HEK293 (cell line): ENCODE results near the gene SLC9A9.

Experiments used
- CTCF ChIA-PET: fragments of 350-600 bp; formaldehyde crosslinking; extraction: SDS; loops from one replicate; lab custom pipeline; 2021; ENCODE audit warnings: antibody characterized with exemption; lab: Yijun Ruan, JAX
- POLR2A ChIA-PET: fragments of 300-600 bp; formaldehyde crosslinking; extraction: SDS; loops from one replicate; lab custom pipeline; 2020; ENCODE audit warnings: antibody characterized with exemption, inconsistent platforms; lab: Yijun Ruan, JAX
- H3K27ac ChIP-seq: fragments of 200-500 bp; sonication (Bioruptor generic); 2 replicates; pipeline ENCODE4 v1.5.1; 2014; ENCODE audit warnings: low read depth, low read length, control low read depth, inconsistent platforms; ENCODE audit errors: extremely low read depth
- H3K36me3 ChIP-seq, 2 experiments: fragments of 200-500 bp in 1 of 2; sonication (Bioruptor generic) in 1 of 2; 1 replicate in 1 of 2; 2 replicates in 1 of 2; pipeline ENCODE4 v1.5.1; 2014 to 2017; ENCODE audit warnings: inconsistent platforms in 2 of 2, low read length in 2 of 2; ENCODE audit not compliant: control insufficient read depth in 2 of 2, insufficient read depth in 1 of 2
- H3K4me1 ChIP-seq: fragments of 200-500 bp; sonication (Bioruptor generic); 2 replicates; pipeline ENCODE4 v1.5.1; 2014; ENCODE audit warnings: mild to moderate bottlenecking, low read length, inconsistent platforms; ENCODE audit not compliant: control insufficient read depth, insufficient read depth
- H3K4me3 ChIP-seq: 2 replicates; pipeline ENCODE4 v1.5.1; 2011; ENCODE audit warnings: low read depth, mild to moderate bottlenecking, control low read depth, low read length, moderate library complexity
- H3K9me3 ChIP-seq: fragments of 200-500 bp; sonication (Bioruptor generic); 2 replicates; pipeline ENCODE4 v1.5.1; 2014; ENCODE audit warnings: low read depth, low read length, inconsistent platforms; ENCODE audit not compliant: control insufficient read depth, insufficient read depth
- KLF1 ChIP-seq: fragments of 450-650 bp; formaldehyde crosslinking; IDR thresholded peaks from 2 replicates; pipeline ENCODE4 v1.5.1; 2016; ENCODE audit warnings: missing biosample characterization, missing genetic modification characterization
- KLF16 ChIP-seq: fragments of 450-650 bp; formaldehyde crosslinking; IDR thresholded peaks from 2 replicates; pipeline ENCODE4 v1.5.1; 2017; ENCODE audit warnings: missing biosample characterization, missing genetic modification characterization
- PRDM6 ChIP-seq: fragments of 450-650 bp; formaldehyde crosslinking; IDR thresholded peaks from 2 replicates; pipeline ENCODE4 v1.5.1; 2017; ENCODE audit warnings: missing biosample characterization, missing genetic modification characterization
- REPIN1 ChIP-seq: fragments of 450-650 bp; formaldehyde crosslinking; IDR thresholded peaks from 2 replicates; pipeline ENCODE4 v1.5.1; 2017; ENCODE audit warnings: missing biosample characterization, missing genetic modification characterization, low read depth
- REST ChIP-seq: fragments of 450-650 bp; formaldehyde crosslinking; IDR thresholded peaks from 2 replicates; pipeline ENCODE4 v1.5.1; 2016; ENCODE audit warnings: missing biosample characterization, missing genetic modification characterization
- SP3 ChIP-seq: fragments of 450-650 bp; formaldehyde crosslinking; IDR thresholded peaks from 2 replicates; pipeline ENCODE4 v1.5.1; 2016; ENCODE audit warnings: missing biosample characterization, missing genetic modification characterization
- TCF7L2 ChIP-seq: IDR thresholded peaks from 2 replicates; pipeline ENCODE4 v1.6.1; 2011; ENCODE audit warnings: low read depth, mild to moderate bottlenecking, inconsistent platforms, low read length, moderate library complexity, borderline replicate concordance
- TRIM28 ChIP-seq: IDR thresholded peaks from 2 replicates; pipeline ENCODE4 v1.6.1; 2011; ENCODE audit warnings: low read length, control low read depth, borderline replicate concordance
- ZFP69B ChIP-seq: fragments of 450-650 bp; formaldehyde crosslinking; IDR thresholded peaks from 2 replicates; pipeline ENCODE4 v1.5.1; 2016; ENCODE audit warnings: missing biosample characterization, missing genetic modification characterization
- ZNF140 ChIP-seq: fragments of 450-650 bp; formaldehyde crosslinking; IDR thresholded peaks from 2 replicates; pipeline ENCODE4 v1.5.1; 2016; ENCODE audit warnings: missing biosample characterization, missing genetic modification characterization
- ZNF366 ChIP-seq: fragments of 450-650 bp; formaldehyde crosslinking; conservative IDR thresholded peaks from 2 replicates; pipeline ENCODE4 v1.5.1; 2016; ENCODE audit warnings: missing biosample characterization, missing genetic modification characterization
- ZNF433 ChIP-seq: fragments of 450-650 bp; formaldehyde crosslinking; IDR thresholded peaks from 2 replicates; pipeline ENCODE4 v1.5.1; 2016; ENCODE audit warnings: missing biosample characterization, missing genetic modification characterization, low read depth
- ZNF473 ChIP-seq: fragments of 450-650 bp; formaldehyde crosslinking; IDR thresholded peaks from 2 replicates; pipeline ENCODE4 v1.5.1; 2017; ENCODE audit warnings: missing biosample characterization, missing genetic modification characterization
- ZNF529 ChIP-seq: fragments of 450-650 bp; formaldehyde crosslinking; IDR thresholded peaks from 2 replicates; pipeline ENCODE4 v1.5.1; 2017; ENCODE audit warnings: missing genetic modification characterization, missing biosample characterization; ENCODE audit not compliant: insufficient replicate concordance
- ZNF530 ChIP-seq: fragments of 450-650 bp; formaldehyde crosslinking; IDR thresholded peaks from 2 replicates; pipeline ENCODE4 v1.5.1; 2016; ENCODE audit warnings: low read depth, missing biosample characterization, missing genetic modification characterization
- ZNF548 ChIP-seq: fragments of 450-650 bp; formaldehyde crosslinking; IDR thresholded peaks from 2 replicates; pipeline ENCODE4 v1.5.1; 2016; ENCODE audit warnings: missing biosample characterization, missing genetic modification characterization
- ZNF558 ChIP-seq: fragments of 450-650 bp; formaldehyde crosslinking; IDR thresholded peaks from 2 replicates; pipeline ENCODE4 v1.5.1; 2016; ENCODE audit warnings: missing biosample characterization, missing genetic modification characterization
- ZNF596 ChIP-seq: fragments of 450-650 bp; IDR thresholded peaks from 2 replicates; pipeline ENCODE4 v1.5.0; 2018; ENCODE audit warnings: missing biosample characterization, mild to moderate bottlenecking, missing genetic modification characterization, moderate library complexity
- ZNF664 ChIP-seq: fragments of 450-650 bp; formaldehyde crosslinking; IDR thresholded peaks from 2 replicates; pipeline ENCODE4 v1.5.1; 2016; ENCODE audit warnings: missing biosample characterization, missing genetic modification characterization
- TF ChIP-seq, protein P1 (sequence below): fragments of 450-650 bp; formaldehyde crosslinking; conservative IDR thresholded peaks from 2 replicates; pipeline ENCODE4 v1.5.1; 2016; ENCODE audit warnings: low read depth, missing biosample characterization, missing genetic modification characterization
- TF ChIP-seq, protein P2 (sequence below): fragments of 450-650 bp; formaldehyde crosslinking; IDR thresholded peaks from 2 replicates; pipeline ENCODE4 v1.5.1; 2016; ENCODE audit warnings: missing biosample characterization, missing genetic modification characterization
- TF ChIP-seq, protein P3 (sequence below): fragments of 450-650 bp; formaldehyde crosslinking; IDR thresholded peaks from 2 replicates; pipeline ENCODE4 v1.5.1; 2016; ENCODE audit warnings: missing biosample characterization, missing genetic modification characterization

SLC9A9 gene

GRCh38 chr3:143750841-143751240, 97.4 kb downstream of the SLC9A9 start:
- ChIA-PET CTCF (no interaction called here), POLR2A (no interaction called here)
- no peak overlapping the region for H3K27ac ChIP-seq
- no peaks in the 10 kb centered on the region for H3K4me1 ChIP-seq
- H3K9me3 ChIP-seq = no peaks in the 10 kb centered on the region
- no peak for TF ChIP-seq ZNF548 (tag by site-specific recombination)
- H3K36me3 ChIP-seq = no peaks in the 10 kb centered on the region
- H3K4me3 ChIP-seq = no peak overlapping the region

- no peaks in the 10 kb centered on the region for H3K4me1 ChIP-seq
- TF ChIP-seq ZNF529 (no peak), ZNF473 (tag by site-specific recombination) (no peak), ZNF664 (tag by site-specific recombination) (no peak), TRIM28 (no peak), TCF7L2 (no peak), ZNF366 (tag by site-specific recombination) (no peak), ZNF558 (tag by site-specific recombination) (no peak), PRDM6 (no peak), ZNF530 (tag by site-specific recombination) (no peak), ZFP69B (tag by site-specific recombination) (no peak)
- TF ChIP-seq, protein P1, sequence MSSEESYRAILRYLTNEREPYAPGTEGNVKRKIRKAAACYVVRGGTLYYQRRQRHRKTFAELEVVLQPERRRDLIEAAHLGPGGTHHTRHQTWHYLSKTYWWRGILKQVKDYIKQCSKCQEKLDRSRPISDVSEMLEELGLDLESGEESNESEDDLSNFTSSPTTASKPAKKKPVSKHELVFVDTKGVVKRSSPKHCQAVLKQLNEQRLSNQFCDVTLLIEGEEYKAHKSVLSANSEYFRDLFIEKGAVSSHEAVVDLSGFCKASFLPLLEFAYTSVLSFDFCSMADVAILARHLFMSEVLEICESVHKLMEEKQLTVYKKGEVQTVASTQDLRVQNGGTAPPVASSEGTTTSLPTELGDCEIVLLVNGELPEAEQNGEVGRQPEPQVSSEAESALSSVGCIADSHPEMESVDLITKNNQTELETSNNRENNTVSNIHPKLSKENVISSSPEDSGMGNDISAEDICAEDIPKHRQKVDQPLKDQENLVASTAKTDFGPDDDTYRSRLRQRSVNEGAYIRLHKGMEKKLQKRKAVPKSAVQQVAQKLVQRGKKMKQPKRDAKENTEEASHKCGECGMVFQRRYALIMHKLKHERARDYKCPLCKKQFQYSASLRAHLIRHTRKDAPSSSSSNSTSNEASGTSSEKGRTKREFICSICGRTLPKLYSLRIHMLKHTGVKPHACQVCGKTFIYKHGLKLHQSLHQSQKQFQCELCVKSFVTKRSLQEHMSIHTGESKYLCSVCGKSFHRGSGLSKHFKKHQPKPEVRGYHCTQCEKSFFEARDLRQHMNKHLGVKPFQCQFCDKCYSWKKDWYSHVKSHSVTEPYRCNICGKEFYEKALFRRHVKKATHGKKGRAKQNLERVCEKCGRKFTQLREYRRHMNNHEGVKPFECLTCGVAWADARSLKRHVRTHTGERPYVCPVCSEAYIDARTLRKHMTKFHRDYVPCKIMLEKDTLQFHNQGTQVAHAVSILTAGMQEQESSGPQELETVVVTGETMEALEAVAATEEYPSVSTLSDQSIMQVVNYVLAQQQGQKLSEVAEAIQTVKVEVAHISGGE (tag by site-specific recombination) = no peak
- TF ChIP-seq, all 188 proteins: peak for 0
- ChIA-PET POLR2A (no interaction called here), CTCF (interaction anchor here (0.7 kb wide), 2 partner anchors 16 to 37 kb away, joined by 4 read pairs; no protein-coding TSS in a partner anchor)
- no peak overlapping the region for H3K27ac ChIP-seq
- no peaks in the 10 kb centered on the region for H3K9me3 ChIP-seq
- no peaks in the 10 kb centered on the region for H3K36me3 ChIP-seq
- no peak overlapping the region for H3K4me3 ChIP-seq
Observed at GRCh38 chr3:143749926-143750325, 98.3 kb downstream of the SLC9A9 start.

GRCh38 chr3:143737065-143737464, 111.2 kb downstream of the SLC9A9 start:
- Histone ChIP-seq H3K4me1 (no peaks in the 10 kb centered on the region), H3K27ac (no peak overlapping the region)
- POLR2A ChIA-PET = no interaction called here

More at GRCh38 chr3:143737065-143737464, 111.2 kb downstream of the SLC9A9 start:
- H3K36me3 ChIP-seq = no peaks in the 10 kb centered on the region
- CTCF ChIA-PET = interaction anchor here (0.6 to 0.7 kb wide), 2 partner anchors 124 to 537 kb away, joined by 3 read pairs; no protein-coding TSS in a partner anchor
- H3K4me3 ChIP-seq = no peak overlapping the region
- no peaks in the 10 kb centered on the region for H3K9me3 ChIP-seq
- TF ChIP-seq, protein P2, sequence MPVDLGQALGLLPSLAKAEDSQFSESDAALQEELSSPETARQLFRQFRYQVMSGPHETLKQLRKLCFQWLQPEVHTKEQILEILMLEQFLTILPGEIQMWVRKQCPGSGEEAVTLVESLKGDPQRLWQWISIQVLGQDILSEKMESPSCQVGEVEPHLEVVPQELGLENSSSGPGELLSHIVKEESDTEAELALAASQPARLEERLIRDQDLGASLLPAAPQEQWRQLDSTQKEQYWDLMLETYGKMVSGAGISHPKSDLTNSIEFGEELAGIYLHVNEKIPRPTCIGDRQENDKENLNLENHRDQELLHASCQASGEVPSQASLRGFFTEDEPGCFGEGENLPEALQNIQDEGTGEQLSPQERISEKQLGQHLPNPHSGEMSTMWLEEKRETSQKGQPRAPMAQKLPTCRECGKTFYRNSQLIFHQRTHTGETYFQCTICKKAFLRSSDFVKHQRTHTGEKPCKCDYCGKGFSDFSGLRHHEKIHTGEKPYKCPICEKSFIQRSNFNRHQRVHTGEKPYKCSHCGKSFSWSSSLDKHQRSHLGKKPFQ (tag by site-specific recombination) = no peak
- TF ChIP-seq SP3 (tag by site-specific recombination) (no peak), REST (tag by site-specific recombination) (no peak), KLF1 (tag by site-specific recombination) (no peak), REPIN1 (tag by site-specific recombination) (no peak), ZNF140 (tag by site-specific recombination) (no peak), ZNF596 (tag by site-specific recombination) (no peak), KLF16 (no peak), ZNF433 (no peak)
- TF ChIP-seq, protein P3, sequence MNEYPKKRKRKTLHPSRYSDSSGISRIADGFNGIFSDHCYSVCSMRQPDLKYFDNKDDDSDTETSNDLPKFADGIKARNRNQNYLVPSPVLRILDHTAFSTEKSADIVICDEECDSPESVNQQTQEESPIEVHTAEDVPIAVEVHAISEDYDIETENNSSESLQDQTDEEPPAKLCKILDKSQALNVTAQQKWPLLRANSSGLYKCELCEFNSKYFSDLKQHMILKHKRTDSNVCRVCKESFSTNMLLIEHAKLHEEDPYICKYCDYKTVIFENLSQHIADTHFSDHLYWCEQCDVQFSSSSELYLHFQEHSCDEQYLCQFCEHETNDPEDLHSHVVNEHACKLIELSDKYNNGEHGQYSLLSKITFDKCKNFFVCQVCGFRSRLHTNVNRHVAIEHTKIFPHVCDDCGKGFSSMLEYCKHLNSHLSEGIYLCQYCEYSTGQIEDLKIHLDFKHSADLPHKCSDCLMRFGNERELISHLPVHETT = no peak
